ENCODE data around the gene THPO. TPM values are rescaled to one million over a fixed set of nuclear protein-coding genes. Genes with fewer than 3 reads are reported as not detected.
A peak's percentile ranks its signal among the peaks of the same experiment; 100 is the strongest.

Gene THPO
- total RNA-seq, 2 donors from 2014 or later, result 1.1 TPM; not detected in 1

DNA sequence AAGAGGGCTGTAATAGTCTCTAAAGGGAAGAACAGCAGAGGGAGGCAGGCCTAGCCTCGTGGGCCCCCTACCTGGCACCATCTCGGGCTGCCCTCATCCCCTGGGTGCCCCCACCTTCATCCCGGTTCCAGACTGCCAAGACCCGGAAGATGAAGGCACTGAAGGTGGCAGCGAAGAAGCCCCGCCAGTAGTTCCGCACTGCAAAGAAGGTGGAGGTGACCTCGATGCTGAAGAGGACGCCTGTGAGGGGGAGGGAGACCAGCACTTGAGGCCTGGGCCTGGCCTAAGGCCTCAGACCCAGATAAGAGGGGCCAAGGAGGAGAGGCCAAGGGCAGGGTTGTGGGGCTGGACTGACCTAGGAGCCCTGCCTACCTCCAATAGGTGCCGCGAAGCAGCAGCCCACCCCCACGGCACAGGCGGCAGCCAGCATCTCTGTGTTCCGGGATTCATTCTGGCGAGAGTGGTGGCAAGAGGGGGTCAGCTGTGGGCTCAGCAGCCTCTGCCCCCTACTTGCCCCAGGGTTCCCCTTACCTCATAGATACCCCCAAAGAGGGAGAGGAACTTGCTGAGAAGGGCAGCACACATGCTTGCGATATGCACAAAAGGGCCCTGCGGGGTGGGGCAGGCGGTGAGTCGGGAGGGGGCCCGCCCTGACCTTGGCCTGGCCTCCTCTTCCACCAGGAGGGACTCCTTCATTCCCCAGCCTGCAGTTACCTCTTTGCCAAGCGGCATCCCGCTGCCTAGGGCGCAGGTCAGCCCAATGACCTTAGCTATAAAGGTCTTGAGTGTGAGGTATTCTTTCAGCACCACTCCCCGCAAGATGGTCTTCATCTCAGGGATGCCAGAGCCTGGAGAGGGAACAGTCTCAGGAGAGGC lies 20.5 kb downstream of the THPO start:
- TF ChIP-seq, protein P1, sequence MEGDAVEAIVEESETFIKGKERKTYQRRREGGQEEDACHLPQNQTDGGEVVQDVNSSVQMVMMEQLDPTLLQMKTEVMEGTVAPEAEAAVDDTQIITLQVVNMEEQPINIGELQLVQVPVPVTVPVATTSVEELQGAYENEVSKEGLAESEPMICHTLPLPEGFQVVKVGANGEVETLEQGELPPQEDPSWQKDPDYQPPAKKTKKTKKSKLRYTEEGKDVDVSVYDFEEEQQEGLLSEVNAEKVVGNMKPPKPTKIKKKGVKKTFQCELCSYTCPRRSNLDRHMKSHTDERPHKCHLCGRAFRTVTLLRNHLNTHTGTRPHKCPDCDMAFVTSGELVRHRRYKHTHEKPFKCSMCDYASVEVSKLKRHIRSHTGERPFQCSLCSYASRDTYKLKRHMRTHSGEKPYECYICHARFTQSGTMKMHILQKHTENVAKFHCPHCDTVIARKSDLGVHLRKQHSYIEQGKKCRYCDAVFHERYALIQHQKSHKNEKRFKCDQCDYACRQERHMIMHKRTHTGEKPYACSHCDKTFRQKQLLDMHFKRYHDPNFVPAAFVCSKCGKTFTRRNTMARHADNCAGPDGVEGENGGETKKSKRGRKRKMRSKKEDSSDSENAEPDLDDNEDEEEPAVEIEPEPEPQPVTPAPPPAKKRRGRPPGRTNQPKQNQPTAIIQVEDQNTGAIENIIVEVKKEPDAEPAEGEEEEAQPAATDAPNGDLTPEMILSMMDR (IDR thresholded peaks at IDR 0.05), result no peak
- H3K9me3 ChIP-seq, result no peaks in the 10 kb centered on the region
- H3K27ac ChIP-seq, result no peak overlapping the region
- no peaks in the 10 kb centered on the region for H3K27me3 ChIP-seq (replicated peaks; ENCODE audit: insufficient read depth)
- peaks cover 7 to 12% of the 10 kb centered on the region in 2 donors for H3K4me1 ChIP-seq (ENCODE audit: control insufficient read depth in 1 of 2, low read depth in 2 of 2)
- no peak for DNase-seq (ENCODE audit: low spot score)
- H3K36me3 ChIP-seq, result peaks cover 11% of the 10 kb centered on the region
- no peak overlapping the region for H3K4me3 ChIP-seq
- ATAC-seq (ENCODE audit: insufficient number of reproducible peaks, low FRiP score, low read depth), result no peak

DNA sequence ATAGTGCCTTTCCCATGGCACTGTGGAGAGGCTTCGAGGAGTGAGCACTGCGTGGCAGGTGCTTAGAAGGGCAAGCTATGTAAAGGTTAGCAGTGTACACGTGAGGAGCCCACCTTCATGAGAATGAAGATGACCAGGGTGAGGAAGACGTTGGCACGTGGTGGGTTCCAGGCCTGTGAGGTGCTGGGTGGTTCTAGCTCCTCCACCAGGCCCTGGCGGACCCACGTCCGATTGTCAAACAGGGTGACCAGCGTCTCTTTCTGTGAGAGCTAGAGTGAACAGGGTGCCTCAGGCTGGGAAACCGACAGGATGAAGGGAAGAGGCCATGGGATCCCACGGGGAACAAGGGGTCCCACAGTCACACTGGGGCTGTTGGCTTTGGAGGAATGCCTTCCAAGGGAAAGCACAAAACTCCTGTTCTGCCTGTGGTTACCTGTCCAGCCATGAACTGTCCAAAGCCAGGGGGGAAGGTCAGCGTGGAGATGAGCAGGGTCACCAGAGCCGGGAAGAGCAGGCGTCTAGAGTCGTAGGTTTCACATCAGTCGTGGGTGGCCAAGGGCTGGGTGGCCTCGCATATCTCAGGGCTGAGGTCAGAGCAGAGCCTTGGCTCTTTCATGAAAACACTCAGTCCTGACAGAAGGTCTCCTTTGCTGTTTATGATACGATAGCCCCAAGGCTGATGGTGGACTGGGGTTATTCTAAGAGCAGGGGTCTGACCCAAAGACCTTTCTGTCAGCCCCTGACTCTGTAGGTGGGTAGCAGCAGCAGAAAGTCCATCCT lies 22.6 kb downstream of the THPO start:
- H3K36me3 ChIP-seq, result peaks cover 11% of the 10 kb centered on the region
- ATAC-seq (ENCODE audit: insufficient number of reproducible peaks, low FRiP score, low read depth), result no peak

DNA sequence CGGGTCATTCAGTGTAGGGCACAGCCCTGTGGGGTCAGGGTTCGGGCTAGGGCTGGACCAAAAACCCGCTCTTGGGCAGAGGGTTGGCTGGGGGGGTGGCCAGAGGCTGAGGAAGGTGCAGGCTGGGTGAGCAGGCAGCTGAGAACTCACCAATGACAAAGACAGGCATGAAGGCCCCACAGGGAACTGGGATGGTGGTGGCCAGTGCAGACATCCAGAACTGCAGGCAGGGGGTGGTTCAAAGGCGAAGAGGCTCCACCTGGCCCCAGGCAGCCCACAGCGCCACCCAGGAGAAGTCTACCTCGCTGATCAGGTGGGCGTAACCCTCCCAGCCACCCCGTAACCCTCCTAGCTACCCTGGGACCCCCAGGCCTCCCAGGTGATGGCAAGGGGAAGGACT lies 23.3 kb downstream of the THPO start:
- DNase-seq (ENCODE audit: low spot score) (no peak), ATAC-seq (ENCODE audit: insufficient number of reproducible peaks, low FRiP score, low read depth) (no peak)
- no peaks in the 10 kb centered on the region for H3K9me3 ChIP-seq
- no peaks in the 10 kb centered on the region for H3K27me3 ChIP-seq (replicated peaks; ENCODE audit: insufficient read depth)
- H3K36me3 ChIP-seq, result peaks cover 11% of the 10 kb centered on the region
- no peaks in the 10 kb centered on the region for H3K4me1 ChIP-seq (ENCODE audit: control insufficient read depth in 1 of 2, low read depth in 2 of 2)
- TF ChIP-seq, protein P1 (IDR thresholded peaks at IDR 0.05), result no peak
- H3K27ac ChIP-seq, result no peak overlapping the region
- H3K4me3 ChIP-seq, result no peak overlapping the region

More for the DNA sequence above, 22.6 kb downstream of the THPO start:
- Histone ChIP-seq H3K4me1 (ENCODE audit: control insufficient read depth in 1 of 2, low read depth in 2 of 2) (peaks cover 0 to 4% of the 10 kb centered on the region in 2 donors), H3K27me3 (replicated peaks; ENCODE audit: insufficient read depth) (no peaks in the 10 kb centered on the region), H3K4me3 (no peak overlapping the region), H3K27ac (no peak overlapping the region), H3K9me3 (no peaks in the 10 kb centered on the region)
- DNase-seq (ENCODE audit: low spot score), result no peak
- TF ChIP-seq, protein P1 (IDR thresholded peaks at IDR 0.05), result no peak

DNA sequence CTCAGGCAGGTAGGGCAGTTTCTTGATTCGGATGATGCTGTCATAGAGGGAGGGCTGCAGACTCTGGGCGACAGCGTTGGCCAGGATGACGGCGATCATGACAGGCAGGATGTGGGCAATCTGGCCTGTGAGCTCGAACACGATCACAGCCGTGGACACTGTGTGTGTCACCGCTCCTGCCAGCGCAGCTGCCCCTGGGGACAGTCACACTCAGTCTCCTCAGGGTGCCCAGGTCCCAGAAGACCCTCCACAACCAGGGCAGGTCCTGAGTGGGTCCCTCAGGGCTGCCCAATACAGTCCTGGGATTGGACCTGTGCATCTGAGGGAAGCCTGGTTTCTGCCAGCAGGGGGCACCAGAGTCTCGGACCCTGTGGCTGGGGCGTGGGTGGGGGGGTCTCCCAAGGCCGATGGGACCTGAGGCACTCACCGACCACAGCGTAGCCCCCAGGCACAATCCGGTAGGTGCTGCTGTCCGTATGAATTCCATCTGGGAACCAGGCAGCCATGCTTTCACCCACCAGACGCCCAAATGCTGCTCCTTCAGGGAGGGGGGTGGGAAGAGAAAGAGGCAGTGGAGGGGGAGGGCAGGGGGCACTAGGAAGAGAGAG lies 23.8 kb downstream of the THPO start:
- no peak for DNase-seq (ENCODE audit: low spot score)

More for the DNA sequence above, 23.8 kb downstream of the THPO start:
- TF ChIP-seq, protein P1 (IDR thresholded peaks at IDR 0.05), result peak; percentile 75
- no peak for ATAC-seq (ENCODE audit: insufficient number of reproducible peaks, low FRiP score, low read depth)
- H3K36me3 ChIP-seq, result peaks cover 11% of the 10 kb centered on the region
- no peaks in the 10 kb centered on the region for H3K9me3 ChIP-seq
- no peak overlapping the region for H3K27ac ChIP-seq
- H3K4me1 ChIP-seq (ENCODE audit: control insufficient read depth in 1 of 2, low read depth in 2 of 2), result no peaks in the 10 kb centered on the region
- H3K27me3 ChIP-seq (replicated peaks; ENCODE audit: insufficient read depth), result no peaks in the 10 kb centered on the region
- no peak overlapping the region for H3K4me3 ChIP-seq

Measured in thoracic aorta (tissue), 2 donors.